NOMO-1 treated with dmso at 0.1 percent for 144 hours (cell line): Measurements from ENCODE around the gene ATF7IP.

Experiments
- DNase-seq: peaks from one replicate; lab custom pipeline; 2025; ENCODE audit not compliant: unreplicated experiment; lab: John Stamatoyannopoulos, UW

The ATF7IP gene

DNA sequence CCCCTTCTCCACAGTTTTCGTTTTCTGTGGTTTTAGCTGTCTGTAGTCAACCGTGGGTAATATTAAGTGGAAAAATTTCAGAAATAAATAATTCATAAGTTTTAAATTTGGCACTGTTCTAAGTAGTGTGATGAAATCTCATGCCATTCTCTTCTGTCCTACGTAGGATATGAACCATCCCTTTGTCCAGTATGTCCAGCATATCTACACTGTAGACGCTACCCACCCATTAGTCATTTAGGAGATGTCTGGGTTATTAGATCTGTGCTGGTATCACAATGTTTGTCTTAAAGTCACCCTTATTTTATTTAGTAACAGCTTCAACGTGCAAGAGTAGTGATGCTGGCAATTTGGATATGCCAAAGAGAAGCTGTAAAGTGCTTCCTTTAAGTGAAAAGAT lies 44.7 kb downstream of the ATF7IP start:
- DNase-seq, result no peak

DNA sequence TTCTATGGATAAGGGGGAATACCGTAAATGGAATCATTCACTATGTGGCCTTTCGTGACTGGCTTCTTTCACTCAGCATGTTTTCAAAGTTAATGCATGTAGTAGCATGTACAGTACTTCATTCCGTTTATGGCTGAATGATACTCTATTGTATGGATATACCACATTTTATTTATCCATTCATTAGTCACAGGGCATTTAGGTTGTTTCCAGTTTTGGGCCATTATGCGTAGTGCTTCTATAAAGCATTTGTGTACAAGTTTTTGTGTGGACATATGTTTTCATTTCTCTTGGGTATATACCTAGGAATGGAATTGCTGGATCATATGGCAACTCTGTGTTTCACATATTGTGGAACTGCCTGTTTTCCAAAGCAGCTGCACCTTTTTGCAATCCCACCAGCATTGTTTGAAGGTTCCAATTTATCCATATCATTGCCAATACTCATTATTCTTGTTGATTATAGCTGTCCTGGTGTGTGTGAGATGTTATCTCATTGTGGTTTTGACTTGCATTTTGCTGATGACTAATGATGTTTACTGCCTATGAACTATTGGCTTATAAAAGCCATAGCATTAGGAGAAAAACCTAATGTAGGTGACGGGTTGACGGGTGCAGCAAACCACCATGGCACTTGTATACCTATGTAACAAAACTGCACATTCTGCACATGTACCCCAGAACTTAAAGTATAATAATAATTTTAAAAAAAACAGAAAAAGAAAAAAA lies 45.5 kb downstream of the ATF7IP start:
- DNase-seq, result no peak

DNA sequence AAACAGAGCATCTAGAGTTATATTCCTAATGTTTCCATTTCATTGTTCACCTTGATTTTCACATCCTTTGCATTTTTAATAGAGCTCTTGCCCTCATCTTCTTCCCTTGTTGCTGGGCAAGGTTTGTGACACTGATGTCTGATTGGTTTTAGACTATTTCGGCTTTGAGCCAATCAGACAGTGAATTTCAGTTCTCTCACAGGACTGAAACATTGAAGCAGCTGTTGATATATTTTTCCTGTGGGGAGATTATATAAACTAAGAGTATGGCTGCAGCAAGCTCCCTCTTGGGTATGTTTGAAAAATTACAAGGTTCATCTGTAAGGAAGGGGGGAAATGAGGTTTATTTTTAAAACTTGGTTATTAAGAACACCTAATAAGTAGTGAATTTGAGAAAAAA lies 51.2 kb downstream of the ATF7IP start:
- no peak for DNase-seq

DNA sequence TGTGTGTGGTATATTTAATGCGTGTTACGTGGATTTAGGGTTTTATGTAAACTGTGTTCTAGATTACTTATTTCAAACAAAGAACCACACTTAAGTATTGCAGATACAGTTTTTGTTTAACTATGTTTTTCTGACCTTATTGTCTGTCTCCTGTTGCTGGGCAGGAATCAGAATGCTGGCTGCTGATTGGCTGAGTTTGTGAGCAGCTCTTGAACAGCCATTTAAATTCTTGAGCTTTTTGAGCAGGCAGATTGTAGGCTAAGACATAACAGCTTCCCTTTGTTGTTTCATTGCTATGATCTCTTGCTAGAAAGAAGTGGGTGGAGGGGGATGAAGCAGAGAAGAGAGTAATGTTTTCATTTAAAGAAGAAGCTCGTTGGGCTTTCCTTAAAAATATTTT lies 52.2 kb downstream of the ATF7IP start:
- DNase-seq, result no peak

DNA sequence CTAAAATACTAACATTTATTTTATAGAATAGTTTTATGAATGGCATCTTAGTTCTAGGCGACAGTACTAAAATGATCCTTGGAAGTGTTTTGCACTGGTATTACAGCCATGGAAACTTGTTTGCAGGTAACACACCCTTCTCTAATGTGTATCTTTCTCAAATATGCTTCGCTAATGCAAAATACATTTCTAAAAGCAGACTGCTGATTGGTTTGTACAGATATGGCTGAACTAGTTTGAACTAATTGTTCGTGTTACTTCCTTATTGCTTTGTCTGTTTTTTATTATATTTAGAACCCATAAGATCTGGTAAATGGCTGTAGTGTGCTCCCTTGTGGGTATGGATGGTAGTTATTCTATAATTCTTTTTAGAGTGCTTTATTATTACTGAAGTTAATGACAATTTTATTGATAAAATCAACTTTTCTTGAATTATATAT lies 53.0 kb downstream of the ATF7IP start:
- no peak for DNase-seq

DNA sequence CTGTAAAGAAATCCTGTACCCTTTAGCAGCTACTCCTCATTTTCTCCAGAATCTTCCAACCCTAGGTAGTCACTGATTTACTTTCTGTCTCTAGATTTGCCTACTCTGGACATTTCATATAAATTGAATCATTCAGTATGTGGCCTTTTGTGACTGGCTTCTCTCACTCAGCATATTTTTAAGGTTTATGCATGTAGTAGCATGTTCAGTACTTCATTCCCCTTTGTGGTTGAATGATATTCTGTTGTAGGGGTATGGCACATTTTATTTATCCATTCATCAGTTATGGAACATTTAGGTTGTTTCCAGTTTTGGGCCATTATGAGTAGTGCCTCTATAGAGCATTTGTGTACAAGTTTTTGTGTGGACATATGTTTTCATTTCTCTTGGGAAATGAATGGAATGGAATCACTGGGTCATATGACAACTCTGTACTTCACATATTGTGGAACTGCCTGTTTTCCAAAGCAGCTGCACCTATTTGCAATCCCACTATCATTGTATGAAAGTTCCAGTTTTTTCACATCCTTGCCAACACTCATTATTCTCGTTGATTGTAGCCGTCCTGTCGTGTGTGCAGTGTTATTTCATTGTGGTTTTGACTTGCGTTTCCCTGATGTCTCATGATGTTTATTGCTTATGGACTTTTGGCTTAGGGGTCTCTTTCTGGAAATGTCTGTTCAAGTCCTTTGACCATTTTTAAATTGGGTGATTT lies 57.2 kb downstream of the ATF7IP start:
- DNase-seq, result no peak

DNA sequence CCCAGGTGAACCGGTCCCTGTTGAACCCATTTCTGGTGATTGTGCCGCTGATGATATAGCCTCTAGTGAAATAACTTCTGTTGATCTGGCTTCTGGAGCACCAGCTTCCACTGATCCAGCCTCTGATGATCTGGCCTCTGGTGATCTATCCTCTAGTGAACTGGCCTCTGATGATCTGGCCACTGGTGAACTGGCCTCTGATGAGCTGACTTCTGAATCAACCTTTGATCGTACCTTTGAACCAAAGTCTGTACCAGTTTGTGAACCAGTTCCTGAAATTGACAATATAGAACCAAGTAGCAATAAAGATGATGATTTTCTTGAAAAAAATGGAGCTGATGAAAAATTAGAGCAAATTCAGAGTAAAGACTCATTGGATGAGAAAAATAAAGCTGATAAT lies 59.1 kb downstream of the ATF7IP start:
- no peak for DNase-seq

DNA sequence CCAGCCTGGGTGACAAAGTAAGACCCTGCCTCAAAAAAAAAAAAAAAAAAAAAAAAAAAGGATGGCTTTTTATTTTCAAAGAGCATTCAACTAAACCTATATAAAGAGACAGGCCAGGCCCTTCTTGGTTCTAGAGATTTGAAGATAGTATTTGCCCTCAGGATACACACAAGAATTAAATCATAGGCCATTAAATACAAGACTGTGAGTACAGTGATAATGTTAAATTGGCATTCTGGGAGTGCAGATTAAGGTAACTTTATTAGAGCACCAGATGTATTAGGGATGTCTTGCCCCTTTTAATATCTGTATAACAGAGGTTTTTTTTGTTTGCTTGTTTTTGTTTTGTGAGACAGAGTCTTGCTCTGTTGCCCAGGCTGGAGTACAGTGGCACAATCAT lies 61.3 kb downstream of the ATF7IP start:
- DNase-seq, result no peak

DNA sequence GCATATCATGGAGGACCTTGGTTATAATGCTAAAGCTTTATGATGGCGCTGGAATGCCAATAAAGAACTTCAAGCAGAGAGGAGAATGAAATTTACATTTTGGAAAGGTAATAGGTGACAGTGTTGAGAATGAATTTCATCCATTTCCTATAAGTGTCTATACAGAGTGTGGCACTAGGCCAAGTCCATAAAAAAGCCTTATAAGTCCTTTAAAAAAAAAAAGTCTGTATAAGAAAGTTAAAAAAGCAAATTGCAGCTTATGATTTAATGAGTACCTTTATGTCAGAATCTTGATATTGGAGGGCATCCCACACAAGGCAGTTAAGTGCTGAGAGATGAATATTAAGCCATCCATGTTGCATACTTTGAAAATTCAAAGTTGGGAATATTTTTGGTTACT lies 62.4 kb downstream of the ATF7IP start:
- DNase-seq, result no peak

DNA sequence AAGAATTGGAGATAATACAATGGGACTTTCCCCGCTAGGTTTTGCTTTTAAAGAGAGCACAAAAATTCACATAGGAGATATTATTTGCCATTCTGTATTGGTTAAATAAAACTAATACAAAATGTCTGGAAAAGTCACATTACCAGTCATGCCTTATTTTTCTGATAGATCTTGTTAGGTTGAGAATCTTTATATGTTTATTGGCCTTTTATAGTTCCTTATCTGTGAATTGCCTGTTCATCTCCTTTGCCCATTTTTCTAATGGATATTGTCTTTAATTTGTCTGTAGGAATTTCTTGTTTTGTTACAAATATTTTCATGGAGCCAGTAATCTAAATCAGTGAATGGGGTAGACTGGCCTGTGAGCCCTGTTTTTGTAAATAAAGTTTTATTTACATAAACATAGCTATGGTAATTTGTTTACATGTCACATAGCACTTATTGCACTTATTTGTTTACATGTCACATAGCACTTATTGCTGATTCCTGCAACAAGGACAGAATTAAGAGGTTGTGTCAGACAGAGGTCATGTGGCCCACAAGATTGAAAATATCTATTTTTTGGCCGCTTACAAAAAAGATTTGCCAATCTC lies 65.0 kb downstream of the ATF7IP start:
- no peak for DNase-seq

DNA sequence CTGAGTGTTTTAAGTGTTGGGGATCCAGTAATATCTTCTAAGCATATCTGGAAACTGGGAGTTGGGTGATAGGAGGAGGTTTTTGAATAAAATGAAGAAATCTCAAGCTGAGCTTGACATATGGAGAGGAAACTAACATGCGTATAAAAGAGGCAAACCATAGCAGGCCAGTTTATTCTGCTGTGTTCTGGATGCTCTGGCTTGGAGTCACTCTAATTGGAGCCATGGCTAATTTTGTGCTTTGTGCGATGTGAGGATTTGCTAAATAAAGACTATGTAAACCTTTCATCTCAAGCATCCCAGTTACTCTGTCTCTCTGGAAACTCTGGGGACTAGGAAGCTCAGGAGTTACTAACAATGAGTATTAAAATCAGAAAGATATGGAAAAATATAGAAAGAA lies 66.5 kb downstream of the ATF7IP start:
- no peak for DNase-seq

DNA sequence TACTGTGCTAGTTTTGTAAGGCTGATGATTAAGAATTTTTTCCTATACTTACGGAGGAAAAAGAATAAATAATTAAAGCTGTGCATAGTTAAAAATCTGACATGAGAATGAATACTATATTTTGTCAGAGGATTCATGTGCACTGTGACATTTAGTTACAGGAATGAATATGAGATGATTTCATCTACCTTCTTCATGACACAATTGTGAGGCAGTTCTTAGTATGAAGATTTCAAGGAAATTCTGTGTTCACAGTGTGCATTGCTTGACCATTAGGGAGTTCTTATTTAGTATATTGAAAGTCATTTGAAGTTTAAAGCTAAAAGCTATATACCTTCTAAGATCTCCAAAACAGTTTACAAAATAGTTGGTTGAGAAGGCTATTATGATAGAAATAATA lies 70.1 kb downstream of the ATF7IP start:
- DNase-seq, result no peak

DNA sequence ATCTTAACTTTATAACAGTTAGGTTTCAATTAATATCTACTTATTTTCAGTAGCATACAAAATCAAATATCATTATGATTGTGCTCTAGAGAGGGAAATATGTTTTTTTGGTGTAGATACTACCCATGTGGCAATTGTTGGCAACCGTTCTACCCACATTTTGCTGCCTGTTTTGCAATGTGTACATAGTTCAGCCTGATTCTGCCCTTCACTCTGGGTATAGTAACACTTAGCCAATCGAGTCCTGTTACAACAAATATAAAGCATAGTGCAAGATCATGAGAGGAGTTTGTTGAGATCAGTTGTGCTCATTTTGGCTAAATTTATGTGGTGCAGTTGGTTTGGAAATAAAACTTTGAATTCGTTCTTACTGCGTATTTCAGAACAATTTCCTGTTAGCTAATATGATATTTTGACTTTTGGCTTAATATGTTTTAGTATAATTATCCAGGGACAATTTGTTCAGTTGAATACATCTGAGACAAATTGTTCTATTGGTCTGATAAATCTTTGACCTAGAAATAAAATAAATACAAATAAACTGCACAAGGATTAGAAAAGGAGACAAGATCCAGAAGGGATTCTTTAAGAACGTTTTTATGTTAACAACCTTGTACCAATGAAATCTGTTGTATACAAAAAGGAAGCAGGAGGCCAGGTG lies 76.9 kb downstream of the ATF7IP start:
- no peak for DNase-seq

DNA sequence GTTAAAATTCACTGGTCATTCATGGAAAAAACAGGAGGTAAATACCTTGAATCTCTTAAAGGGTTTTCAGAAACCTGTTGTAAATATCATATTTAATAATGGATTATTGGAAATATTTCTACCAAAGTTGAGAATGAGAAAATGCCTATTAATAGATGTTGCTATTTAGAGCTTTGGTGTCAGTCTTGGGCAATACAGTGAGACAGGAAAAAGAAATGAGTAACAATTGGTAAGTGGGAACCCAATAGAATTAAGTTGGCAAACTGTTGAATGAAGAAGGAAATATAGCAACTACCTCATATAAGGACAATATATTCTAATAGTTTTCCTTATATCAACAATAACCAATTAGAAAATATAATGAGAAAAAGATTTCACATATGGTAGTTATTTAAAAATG lies 78.0 kb downstream of the ATF7IP start:
- no peak for DNase-seq

DNA sequence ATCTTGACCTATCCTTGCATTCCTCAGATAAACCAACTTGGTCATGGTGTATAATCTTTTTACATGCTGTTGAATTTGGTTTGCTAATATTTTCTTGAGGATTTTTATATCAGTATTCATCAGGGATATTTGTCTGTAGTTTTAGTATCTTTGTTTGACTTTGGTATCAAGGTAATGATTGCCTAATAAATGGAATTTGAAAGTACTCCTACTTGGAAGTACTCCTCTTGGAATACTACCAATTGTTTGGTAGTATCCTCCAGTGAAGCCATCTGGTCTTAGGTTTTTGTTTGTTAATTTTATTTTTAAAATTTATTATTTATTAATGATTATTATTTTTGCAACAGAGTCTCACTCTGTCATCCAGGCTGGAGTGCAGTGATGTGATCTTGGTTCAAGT lies 85.0 kb downstream of the ATF7IP start:
- no peak for DNase-seq

DNA sequence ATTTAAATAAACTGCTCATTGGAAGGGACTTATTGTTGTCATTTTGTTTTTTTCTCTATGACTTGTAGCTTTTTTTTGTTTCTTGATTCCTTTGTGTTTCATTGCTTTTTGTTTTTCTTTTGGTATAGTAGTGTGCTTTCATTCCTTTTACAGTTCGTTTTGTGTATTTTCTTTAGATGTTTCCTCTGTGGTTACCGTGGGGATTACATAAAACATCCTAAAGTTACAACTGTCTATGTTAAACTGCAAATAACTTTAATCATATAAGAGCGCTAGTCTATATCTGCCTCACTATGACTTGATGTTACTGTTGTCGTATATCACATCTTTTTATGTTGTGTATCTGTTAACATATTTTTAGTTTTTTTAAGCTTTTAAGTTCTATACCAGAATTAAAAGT lies 86.9 kb downstream of the ATF7IP start:
- no peak for DNase-seq

DNA sequence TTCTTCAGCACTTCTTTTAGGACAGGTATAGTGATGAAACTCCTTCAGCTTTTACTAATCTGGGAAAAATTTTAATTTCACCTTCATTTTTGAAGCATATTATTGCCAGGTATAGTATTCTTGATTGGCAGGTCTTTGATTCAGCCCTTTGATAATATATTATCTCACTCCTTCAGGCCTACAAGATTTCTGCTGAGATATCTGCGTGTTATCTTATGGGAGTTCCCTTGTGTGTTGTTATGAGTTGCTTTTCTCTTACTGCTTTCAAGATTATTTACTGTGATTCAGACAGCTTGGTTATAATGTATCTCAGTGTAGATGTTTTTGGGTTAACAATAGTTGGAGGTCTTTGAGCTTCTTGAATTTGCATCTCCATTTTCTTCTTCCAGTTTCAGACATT lies 87.4 kb downstream of the ATF7IP start:
- DNase-seq, result no peak

DNA sequence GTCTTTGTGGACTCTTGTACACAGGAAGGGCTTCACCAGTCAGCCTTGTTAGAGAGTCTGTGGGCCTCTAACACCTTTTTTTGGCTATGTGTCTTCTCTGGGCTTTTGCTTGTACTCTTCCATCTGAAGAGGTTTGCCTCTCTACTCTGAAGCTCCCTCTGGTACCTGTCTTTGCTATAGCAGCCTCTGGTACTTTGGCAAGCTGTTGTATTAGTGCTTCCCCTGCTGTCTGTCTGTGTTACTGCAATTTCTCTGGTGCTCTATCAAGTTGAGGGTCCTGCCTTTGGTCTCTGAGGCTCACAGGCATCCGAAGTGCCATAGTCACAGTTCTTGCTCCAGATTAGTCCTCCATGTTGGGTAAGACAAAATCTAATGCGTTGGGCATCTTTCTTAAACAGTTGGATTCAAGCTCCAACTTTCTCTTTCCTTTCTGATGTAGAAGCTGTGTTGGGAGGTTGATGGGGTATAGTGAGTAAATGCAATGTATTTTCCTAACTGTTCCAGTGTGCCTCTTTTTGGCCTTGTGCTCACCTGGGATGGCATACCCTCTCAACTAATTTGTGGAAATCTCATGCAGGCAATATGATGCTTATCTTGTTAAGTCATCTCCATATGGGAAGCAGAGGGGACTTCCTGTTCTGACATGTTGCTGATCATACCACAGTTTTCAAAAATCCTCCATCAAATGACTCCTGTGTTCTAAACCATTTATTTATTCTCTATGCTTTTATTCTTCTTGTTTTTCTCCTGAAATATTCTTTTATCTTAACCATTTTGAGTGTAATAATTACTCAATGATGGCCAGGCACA lies 88.8 kb downstream of the ATF7IP start:
- DNase-seq, result no peak

DNA sequence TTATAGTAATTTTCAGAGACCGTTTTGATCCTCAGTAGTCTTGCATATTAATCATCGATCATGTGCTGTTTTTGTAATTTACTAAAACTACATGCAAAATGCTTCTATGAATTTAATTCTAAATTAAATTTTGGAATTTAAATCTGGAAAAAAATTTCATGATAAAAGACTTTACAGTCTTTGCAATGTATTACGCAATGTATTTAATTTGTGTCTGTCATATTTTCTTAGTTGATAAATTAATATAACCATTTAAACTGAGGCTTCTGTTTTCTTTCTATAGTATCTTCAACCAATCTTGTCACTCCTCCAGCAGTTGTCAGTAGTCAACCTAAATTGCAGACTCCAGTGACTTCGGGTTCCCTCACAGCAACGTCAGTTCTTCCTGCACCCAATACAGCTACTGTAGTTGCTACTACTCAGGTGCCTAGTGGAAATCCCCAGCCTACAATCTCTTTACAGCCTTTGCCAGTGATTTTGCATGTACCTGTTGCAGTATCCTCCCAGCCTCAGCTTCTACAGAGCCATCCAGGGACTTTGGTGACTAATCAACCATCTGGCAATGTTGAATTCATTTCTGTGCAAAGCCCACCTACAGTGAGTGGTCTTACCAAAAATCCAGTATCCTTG lies 94.8 kb downstream of the ATF7IP start:
- no peak for DNase-seq

DNA sequence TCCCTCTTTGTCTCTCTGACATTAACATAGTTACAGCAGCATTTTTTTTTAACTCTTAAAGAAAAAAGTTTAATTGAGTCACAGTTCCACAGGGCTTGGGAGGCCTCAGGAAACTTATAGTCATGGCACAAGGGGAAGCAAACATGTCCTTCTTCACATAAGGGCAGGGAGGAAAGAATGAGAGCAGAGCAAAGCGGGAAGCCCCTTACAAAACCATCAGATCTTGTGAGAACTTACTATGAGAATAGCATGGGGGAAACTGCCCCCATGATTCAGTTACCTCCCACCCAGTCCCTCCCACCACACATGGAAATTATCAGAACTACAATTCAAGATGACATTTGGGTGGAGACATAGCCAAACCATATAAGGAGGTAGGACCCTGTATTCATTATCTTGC lies 106.0 kb downstream of the ATF7IP start:
- no peak for DNase-seq
